ENCODE results near the gene NPM3.

The NPM3 gene, protein sequence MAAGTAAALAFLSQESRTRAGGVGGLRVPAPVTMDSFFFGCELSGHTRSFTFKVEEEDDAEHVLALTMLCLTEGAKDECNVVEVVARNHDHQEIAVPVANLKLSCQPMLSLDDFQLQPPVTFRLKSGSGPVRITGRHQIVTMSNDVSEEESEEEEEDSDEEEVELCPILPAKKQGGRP

DNA sequence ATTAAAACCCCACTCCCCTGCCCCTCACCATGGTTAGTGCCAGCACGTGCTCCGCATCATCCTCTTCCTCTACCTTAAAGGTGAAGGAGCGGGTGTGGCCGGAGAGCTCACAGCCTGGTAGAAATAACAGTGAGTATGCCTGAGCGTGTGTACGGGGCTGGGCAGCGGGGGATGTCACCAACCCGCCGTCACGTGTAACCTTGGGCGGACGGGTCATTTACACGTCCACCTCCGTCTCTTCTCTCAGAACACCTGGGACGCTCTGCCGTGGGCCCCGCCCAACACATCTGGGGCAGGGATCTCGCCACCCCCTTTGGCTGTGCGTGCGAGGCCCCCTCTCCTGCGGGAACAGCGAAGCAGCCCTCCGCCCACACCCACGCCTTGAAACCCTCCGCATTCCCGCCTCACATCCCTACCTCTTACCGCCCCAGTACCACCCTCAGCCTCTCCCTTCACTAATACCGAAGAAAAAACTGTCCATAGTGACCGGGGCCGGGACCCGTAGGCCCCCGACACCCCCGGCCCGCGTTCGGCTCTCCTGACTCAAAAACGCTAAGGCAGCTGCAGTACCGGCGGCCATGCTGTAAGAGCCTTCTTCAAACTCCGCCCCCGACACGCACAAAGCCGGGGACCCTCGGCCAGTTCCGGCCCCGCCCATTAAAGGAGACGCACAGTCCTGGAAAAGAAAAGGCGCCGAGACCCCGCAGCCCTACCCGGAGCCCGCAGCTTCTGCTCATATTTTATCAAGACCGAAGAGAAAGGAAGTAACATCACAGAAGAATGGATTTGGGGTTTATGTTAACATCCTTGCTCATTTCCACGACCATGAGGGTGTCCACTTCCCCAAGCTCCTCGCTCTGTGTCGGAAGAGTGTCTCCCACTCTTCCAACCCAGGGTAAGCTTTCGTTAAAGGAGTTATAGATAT is at the start of gene NPM3:
Gene NPM3 (minus strand): TSS at position 636 of the 925 bp plus-strand sequence. CDS start 56 bp downstream, at position 580.
- DNase-seq (ENCODE audit: low read depth): peak; percentile 75

DNA sequence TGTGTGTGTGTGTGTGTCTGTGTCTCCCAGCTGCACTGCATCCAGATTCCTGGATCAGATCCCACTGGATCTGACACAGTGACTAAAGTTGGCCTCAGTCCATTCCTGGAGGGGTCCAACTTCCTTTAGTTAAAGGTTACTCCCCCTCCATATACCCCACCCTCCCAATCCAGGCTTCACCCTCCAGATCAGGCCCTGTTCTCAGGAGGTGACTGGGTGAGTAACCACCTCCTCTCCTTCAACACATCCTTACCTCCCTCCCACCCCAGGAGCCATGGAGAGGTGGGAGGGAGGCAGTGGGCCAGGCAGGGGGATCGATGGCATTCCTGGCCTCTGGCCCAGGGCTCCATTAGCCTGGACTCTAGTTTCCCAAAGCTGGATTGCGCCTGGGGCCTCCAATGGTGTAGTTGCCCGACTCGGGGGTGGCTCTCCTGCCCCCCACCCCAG is 49.1 kb upstream of the NPM3 start:
- DNase-seq (ENCODE audit: low read depth): no peak

DNA sequence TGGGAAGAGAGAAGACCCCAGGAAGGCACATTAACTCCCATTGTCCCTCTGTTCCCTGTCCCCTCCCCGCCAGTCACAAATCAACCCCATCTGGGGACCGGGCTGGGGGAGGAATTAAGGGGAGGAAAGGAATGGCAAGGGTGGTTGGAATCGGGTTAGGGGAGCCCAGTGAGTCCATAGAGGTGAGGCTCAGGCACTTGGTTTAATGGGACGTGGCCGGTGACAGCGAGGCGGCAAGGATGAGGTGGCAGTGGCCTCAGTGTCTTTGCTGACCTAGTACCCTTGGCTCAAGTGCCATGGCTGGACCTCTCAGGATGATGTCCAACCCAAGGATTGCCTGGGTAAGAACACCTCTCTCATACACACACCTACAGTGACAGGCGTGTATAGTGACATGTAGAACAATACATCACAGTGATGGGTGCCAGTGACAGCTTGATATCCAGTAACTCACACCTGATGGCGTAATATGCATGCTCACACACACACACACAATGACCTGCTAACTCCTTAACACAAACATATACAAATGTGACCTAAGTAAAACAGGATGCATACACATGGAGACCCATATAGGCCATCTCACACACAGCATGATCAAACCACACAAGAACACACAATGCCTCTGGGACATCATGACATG is 48.0 kb upstream of the NPM3 start:
- no peak for DNase-seq (ENCODE audit: low read depth)

DNA sequence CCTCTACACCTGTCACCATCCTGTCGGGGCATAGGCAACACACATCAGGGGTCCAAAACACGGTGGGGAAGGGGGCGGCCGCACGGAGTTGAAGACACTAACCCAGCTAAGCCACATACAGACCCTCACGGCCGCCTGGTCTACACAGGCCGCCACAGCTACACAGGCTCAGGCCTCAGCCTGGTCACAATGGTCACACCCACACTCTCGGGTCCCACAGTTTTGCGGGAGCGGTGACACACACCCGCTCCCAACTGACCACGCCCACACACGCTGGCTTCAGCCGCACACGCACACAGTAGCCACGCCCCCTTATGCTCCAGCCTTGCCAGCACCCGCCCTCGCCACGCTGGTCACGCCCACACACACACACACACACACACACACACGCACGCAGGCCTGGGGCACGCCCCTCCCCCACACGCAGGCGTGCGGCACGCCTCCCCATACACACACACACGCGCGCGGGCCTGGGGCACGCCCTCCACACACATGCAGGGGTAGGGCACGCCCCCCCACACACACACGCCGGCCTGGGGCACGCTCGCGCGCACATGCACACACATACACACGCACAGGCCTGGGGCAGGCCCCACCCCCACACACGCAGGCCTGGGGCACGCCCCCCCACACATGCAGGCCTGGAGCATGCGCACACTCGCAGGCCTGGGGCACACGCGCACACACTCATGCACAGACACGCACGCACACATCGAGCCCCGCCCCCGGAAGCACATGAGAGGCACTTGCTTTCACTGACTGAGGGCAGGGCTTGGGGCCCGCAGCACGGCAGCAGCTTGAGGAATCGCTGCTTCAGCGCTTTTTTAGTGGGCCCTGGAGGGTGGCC is 47.3 kb upstream of the NPM3 start:
- peak; percentile 85 for DNase-seq (ENCODE audit: low read depth)

DNA sequence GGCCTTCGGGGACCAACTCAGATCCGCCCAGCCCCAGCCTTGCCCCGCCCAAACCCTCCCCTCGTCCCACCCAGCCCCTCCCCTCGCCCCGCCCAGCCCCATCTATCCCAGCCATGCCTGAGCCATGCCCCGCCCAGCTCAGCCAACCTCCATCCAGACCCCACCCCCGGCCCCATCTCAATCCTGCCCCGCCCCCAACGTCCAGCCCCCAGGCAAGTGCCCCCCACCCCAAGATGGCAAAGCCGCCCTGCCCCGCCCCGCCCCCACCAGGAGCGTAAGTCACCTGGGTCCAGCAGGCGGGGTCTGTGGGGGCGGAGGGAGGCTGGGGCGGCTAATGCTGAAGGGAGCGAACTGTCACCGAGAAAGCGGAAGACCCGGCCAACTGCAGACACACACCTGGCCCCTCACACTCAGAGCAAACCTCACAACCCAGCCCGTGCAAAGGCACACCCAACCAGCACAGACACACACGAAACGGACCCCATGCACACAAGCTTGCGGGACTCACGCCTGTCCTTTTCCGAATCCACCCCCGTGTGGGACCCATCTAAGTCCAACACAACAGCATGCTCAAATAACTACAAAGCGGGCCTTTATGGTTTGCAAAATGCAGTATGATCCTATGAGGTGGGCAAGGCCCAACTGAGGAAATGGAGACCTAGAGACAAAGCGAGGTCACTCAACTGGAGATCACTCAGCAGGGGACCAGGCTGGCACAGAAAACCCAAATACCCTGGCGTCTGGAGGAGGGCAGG is 46.5 kb upstream of the NPM3 start:
- DNase-seq (ENCODE audit: low read depth): peak; percentile 38

DNA sequence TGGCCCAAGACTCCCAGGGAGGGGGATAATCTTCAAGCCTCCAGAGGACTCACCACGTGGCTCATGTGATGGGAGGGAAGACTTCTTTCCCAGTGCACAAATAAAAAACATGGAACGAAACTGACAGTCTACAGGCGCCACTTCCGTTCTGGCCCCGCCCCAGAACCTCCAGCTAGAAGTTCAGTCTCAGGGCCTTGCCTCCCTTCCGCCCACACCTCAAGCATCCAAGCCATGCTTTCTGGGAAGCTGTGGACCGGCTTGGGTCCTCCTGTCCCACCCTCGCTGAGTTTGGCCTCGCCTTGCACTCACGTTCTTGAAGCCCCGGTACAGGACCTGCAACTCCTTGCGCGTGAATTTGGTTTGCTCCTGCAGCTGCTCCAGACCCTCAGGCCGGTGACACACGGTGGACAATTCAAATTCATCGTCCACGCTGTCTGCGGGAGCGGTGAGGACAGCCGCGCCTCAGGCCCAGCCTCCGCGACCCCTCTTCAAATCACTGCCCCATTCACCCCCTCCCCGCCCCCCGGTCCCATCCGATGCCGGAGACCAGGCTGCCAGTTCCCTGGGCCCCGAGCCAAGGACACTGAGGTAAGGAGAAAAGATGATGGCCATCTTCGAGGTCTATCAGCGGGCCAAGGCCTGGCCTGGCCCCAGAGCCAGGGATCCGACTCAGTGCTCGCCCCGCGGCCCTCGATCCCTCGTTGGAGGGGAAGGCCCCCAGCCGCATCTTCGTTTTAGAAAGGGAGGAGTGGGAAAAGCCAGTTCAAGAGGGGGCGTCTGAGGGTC is 45.7 kb upstream of the NPM3 start:
- DNase-seq (ENCODE audit: low read depth): no peak

DNA sequence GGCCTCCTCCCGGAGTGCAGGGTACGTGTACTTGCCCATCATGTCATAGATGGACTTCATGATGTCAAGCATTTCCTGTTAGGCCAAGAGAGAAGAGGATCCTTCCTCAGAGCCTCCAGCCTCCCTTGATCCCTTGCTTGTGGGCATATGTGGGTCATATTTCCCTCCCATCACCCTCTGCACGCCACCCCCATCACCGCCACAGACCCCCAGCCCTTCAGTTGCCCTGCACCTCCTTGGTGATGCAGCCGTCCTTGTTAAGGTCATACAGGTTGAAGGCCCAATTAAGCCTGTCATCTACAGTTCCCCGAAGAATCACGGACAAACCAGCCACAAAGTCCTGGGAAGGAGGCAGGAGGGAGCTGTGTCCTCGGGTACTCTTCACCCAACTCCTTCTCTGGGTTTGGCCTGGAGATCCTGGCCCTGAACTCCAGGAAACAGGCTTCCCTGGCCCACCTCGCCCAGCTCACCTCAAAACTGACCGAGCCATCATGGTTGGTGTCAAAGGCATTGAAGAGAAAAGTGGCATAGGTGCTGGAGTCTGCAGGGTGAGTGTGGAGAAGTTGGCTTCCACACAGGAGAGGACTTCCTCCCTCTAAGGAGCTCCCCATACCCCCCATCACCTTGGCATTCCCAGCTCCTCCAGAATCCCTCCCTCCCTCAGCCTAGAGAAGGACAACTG is 44.8 kb upstream of the NPM3 start:
- DNase-seq (ENCODE audit: low read depth): no peak

DNA sequence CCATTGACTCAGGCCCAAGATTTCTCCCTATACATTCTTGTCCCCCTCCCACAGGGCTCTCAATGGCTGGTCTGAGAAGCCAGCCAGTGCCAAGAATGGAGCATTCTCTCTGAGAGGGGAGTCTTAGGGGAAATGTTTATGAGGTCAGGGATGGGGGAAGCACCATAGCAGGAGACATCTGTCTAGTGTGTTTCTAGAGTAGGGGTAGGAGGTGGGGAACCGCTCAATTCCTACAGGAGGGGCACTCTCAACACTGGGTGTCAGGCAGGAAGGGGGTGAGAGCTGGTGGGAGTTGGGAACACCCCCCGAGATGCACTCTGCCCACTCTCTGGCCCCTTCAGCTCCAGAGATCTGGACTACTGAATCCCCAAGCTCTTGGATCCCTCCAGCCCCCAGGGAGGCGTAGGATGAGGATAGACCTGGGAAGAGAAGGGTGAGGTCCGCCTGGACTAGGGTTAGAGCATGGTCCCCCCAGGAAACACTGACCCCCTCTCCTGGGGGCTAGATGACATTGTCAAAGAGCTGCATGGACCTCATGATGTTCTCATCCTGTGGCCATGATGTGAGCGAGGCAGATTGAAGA is 43.7 kb upstream of the NPM3 start:
- DNase-seq (ENCODE audit: low read depth): no peak

DNA sequence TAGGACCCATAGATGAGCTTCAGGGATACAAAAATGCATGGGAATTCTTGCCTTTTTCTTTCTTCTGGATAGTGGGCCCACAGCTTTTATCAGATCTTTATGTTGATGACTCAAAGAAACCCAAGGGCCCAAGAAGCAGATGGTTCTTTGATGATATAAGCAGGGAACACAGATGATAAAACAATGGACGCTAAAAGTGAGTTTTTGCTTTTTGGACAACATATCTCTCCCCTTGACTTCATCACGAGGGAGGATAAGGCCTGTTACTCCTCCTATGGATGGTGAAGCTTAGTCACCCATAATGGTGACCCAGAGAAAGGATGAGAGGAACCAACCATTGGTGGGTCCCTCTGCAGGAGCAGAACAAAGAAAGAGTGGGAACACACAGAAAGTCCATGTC is 41.5 kb upstream of the NPM3 start:
- no peak for DNase-seq (ENCODE audit: low read depth)

DNA sequence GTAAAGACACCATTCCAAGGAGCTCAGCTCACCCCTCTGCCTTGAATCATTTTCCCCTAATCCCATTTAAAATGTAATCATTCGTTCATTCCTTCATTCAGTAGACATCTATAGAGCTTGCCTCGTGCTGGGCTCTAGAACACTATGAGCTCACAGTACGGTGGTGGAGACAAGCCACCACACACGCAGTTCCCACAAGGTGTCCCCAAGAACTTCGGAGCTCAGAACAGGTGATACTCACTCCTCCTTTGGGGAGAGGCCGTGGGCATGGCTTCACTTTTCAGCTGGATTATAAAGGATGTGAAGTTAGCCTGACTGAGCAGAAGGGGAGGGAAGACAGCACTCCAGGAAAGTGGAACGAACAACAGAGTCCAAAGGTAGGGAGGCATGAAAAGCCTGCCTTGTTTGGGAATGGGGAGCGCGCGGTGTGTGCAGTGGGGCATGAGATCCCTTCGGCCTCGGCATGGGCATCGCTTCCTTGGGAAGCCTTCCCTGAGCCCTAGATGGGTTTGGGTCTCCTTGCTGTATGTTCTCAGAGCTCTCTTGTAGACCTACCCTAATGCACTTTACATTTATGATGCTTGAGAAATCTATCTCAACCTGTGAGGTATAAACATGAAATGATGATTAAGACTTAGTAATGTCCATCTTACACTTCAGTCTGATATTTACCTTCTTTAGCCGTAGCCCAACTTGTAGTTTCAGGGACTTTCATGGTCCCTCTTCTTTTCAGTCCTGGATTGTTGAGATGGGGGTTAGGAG is 35.8 kb upstream of the NPM3 start:
- no peak for DNase-seq (ENCODE audit: low read depth)

DNA sequence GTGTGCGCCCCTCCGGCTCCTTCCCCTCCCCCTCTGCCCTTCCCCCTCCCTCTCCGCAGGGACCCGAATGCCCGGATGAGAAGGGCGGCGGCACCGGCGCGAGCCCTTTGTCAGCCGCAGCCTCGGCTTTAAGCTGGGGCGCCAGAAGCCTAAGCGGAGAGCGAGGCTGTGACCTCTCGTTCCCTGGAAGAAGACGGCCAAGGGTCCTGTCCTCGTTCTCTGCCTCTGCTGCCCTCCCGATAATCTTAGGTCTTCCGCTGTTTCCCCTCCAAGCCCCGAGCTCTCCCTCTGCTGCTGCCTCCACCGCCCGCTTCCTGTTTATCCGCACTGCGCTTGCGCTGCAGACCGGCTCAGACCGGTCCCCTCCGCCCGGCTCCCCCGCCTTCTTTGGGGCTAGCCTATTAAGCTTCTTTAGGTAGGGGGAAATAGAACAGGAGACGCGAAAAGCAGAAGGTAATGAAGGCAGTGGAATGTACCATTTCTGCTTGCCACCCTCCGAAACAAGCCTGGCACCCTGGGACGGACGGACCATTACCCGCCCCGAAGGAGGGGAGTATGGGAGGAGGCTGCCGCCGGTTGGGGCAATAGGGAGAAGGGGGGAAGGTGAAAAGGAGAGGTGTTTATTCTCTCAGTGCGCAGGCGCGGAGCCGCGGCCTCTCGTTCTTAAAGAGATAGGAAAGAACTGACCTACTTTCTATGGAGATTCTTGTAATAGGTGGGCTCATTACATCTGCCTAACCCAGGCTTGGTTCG is 35.0 kb upstream of the NPM3 start, which contains the start of gene OGA:
Gene OGA (minus strand): TSS at position 326 of the 753 bp plus-strand sequence. CDS start 422 bp downstream, outside the sequence.
- peak; percentile 97 for DNase-seq (ENCODE audit: low read depth)

DNA sequence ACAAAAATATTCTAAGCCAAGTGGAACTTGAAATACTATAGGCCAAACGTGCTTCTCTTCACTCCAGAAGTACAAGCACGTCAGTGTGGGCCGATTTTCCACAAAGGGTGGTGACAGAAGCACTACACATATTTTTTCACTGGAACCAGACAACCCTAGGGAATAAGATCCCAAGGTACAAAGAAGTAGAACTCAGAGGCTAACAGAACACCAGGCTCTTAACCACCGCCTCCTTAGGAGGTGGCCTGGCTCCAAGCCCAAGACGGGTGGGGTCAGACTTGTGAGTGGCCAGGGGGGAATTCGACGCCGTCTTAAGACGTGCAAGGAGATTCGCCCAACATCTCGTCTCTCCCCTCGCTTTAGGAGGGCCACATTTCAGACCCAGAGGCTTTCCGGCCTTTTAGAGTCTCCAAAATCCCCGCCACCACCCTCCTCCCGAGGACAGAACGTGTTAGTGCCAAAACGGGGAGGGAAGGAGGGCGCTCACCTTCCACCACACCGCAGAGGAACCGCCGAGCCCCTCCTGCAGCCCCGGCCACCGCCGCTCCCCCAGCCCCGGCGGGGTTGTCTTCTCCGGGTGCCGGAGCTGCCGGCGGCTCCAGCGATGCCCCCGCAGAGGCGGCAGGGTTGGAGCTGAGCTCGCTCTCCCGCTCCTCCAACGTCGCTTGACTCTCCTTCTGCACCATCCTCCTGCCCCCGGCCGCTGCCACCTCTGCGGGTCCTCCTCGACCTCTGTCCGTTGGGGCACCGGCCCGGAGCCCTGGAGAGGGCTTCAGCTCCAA is 34.3 kb upstream of the NPM3 start:
- DNase-seq (ENCODE audit: low read depth): peak; percentile 24

DNA sequence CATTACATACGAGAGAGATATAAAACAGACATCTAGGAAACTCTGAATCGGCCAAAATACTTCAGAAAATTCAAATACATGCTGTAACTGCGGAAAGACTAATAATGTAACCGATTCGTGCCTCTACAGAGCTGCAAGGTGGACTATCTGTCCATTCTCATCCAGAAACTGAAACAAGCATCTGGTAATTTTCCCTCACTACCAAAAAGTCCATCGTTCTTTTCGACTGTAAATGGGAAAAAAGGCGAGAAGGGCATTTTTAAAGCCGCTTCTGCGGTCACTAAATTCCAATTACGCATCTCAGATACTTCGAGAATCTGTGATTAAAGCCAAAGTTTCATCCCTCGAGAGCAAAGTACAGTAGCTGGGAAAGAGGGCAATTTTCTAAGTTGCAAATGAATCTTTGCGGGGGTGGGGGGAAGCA is 33.7 kb upstream of the NPM3 start:
- DNase-seq (ENCODE audit: low read depth): no peak

DNA sequence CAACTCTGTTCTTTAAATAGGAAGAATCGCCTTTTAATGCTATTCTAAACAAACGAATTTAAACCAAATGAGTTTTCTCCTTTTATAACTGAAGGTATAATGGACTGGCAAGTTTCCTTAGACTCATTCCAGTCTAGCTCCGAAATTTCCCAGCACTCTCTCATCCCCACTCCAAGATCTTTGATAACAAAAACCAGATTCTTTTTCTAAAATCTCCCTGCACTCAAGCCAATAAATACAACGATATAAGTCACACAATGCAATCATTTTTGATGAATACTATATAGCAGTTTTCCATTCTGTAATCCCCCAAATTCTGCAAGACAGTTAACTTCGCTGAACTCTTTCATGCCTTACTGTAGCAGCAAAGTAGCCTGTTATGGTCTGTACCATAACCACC is 33.1 kb upstream of the NPM3 start:
- DNase-seq (ENCODE audit: low read depth): no peak

DNA sequence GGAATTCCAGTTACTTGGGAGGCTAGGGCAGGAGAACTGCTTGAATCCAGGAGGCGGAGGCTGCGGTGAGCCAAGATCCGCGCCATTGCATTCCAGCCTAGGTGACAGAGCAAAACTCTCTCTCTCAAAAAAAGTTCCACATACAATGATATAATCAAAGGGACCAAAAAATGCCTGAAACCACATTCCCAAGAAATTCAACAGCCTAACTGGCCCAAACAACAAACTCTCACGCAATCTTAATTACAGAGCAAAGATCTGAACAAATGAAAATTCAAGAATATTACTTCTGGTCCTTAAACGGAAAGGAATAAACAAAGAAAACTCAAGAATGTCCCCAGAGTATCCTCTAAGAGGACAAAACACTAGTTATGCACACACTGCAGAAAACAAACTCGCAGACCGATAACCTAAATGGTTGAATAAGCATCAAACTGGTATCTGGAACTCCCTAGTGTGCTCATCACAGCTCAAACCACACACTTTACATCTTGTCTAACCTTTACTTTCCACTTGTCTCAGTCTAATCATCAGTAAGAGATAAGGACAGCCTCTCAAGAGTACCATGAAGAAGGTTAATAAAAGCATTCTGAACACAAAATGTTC is 31.3 kb upstream of the NPM3 start:
- no peak for DNase-seq (ENCODE audit: low read depth)

DNA sequence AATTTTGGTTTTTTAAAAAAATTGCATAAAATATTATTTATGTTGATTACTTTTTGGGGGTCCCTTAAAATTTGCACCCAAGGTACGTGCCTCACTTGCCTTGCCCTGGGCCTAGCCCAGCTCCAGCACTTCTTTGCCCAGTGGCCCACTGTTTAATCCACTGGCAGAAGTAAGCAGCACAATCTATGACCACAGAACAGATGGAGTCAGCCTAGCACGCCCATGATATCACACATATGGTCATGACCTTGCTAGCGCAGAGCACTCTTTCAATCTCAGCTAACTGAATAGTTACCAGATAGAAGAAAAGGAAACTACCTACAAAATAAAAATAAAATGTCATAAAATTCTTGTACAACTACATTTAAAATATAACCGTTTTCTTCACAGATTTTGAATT is 29.4 kb upstream of the NPM3 start:
- DNase-seq (ENCODE audit: low read depth): no peak

DNA sequence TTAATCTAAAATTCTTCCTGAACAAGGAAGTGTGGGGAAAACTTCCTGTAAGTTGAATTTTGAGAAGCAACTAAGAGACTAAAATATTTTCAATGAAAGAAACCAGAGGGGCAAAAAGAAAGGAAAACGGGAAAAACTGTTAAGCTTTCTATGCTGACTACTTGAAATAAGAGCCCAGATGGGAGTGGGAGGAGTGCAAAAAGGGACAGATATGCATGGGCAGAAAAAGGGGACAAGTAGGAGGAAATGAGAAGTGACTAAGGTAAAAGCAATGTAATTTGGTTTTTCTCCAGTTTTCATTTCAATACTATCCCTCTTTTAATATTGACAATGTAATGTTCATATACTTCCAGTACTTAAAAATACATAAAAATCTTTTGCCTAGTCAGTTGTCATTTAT is 23.9 kb upstream of the NPM3 start:
- DNase-seq (ENCODE audit: low read depth): no peak

Measured in activated gamma-delta T cell treated with anti-CD3 and anti-CD28 coated beads, Interleukin-2, amount 50 U/mL, for 16 hours (primary cell).